ENCODE measurements around the gene TMEM250. TPM values are rescaled to one million over a fixed set of nuclear protein-coding genes. Genes with fewer than 3 reads are reported as not detected.

The TMEM250 gene
- total RNA-seq, 4 donors from 2014 or later, result 23.5 to 35.3 (median 25.6) TPM

DNA sequence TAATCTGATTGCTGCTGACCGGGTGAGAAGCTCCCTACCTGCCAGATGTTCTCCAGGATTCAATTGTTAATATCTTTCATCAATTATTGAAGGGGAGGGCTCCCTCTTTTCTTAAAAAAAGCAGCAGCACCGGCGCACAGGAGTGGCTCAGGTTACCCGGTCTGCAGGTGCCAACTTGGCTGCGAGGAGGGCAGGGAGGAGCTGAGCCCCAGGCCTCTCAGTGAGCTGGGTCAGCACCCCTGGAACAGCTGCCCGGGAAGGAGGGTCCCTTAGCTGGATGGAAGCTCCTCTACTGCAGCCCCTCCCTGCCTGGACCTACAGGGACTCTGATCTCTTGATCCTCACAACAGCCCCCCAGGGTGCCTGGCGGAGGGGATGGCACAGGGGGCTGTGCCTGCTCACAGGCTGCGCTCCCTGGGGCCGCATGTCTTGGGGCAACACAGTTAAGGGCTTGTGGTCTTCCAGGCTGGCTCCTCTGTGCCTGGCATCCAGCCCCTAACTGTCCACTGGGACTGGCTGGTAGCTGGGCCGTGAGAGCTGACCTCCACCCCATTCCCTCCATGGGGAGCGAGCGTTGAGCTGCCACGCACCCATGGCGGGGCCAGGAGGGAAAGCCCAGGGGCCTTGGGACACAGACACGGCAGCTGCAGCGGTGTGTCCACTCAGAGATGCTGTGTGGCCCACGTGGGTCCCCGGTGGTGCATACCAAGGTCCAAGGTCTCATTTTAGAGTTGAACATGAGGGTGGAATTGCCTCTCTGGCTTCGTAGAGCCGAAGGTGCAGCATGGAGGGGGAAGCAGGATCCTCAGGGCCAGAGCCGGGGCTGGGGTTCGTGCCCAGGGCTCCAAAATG is 28.6 kb upstream of the TMEM250 start:
- H3K27ac ChIP-seq, result no peak overlapping the region
- intact Hi-C loops (cut with DNase I), result loop anchor here (10.0 kb wide), 1 partner anchor 138 kb away; no protein-coding TSS in a partner anchor
- no peak overlapping the region for H3K4me3 ChIP-seq (replicated peaks in 1 of 3)
- peaks cover 0 to 11% of the 10 kb centered on the region in 2 donors for H3K4me1 ChIP-seq
- no peaks in the 10 kb centered on the region for H3K9me3 ChIP-seq
- no peak for DNase-seq
- H3K36me3 ChIP-seq, result no peaks in the 10 kb centered on the region
- no peak for TF ChIP-seq POLR2A (IDR thresholded peaks at IDR 0.05)
- TF ChIP-seq, protein P1, sequence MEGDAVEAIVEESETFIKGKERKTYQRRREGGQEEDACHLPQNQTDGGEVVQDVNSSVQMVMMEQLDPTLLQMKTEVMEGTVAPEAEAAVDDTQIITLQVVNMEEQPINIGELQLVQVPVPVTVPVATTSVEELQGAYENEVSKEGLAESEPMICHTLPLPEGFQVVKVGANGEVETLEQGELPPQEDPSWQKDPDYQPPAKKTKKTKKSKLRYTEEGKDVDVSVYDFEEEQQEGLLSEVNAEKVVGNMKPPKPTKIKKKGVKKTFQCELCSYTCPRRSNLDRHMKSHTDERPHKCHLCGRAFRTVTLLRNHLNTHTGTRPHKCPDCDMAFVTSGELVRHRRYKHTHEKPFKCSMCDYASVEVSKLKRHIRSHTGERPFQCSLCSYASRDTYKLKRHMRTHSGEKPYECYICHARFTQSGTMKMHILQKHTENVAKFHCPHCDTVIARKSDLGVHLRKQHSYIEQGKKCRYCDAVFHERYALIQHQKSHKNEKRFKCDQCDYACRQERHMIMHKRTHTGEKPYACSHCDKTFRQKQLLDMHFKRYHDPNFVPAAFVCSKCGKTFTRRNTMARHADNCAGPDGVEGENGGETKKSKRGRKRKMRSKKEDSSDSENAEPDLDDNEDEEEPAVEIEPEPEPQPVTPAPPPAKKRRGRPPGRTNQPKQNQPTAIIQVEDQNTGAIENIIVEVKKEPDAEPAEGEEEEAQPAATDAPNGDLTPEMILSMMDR (IDR thresholded peaks at IDR 0.05), result no peak
- WGBS, 2 donors, result 82% methylated on average over 7 to 9 of the region's 22 CpGs
- H3K27me3 ChIP-seq, result no peaks in the 10 kb centered on the region

DNA sequence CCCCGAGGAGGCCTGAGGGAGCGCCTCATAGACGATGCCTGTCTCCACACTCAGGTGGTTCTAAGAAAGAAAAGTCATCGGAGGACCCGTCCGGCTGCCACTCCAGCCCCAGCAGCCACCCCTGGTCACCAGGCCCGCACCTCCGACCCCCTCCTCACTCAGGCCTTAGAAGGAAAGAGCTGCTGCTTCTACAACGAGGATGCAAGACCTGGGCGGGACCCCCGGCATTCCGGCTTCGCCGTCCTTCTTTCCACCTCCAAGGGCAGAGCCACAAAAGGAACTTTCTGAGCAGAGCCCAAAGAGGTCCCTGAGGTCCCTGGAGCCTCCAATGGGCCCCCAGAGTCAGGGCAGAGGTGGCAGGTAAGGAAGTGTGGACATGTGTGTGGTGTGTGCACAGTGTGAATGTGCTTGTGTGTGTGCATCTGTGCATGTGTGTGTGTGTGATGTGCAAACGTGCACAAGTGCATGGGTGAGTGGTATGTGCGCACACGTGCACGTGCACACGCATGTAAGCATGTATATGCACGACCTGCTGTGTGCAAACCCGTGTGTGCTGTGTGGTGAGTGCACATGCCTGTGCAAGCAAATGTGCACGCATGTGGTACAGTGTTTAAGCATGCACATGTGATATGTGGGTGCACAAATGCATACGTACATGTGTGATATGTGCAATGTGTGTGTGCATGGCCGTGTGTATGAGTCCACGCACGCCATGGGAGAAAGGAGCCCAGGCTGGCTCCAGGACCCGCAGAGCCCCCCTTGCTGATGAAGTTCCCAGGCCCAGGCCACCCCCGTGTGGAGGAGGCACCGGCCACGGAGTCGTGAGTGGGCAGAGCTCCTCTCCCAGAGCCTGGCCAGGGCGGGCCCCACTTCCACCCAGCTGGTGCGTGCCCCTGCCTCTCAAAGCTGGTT is 27.7 kb upstream of the TMEM250 start:
- Histone ChIP-seq H3K4me1 (peaks cover 0 to 12% of the 10 kb centered on the region in 2 donors), H3K27ac (no peak overlapping the region), H3K4me3 (replicated peaks in 1 of 3) (no peak overlapping the region), H3K27me3 (no peaks in the 10 kb centered on the region), H3K36me3 (no peaks in the 10 kb centered on the region), H3K9me3 (no peaks in the 10 kb centered on the region)
- no peak for DNase-seq
- WGBS, 2 donors, result 79 to 86% methylated on average over 23 to 32 of the region's 33 CpGs
- intact Hi-C loops (cut with DNase I), result loop anchor here (10.0 kb wide), 1 partner anchor 138 kb away; no protein-coding TSS in a partner anchor
- no peak for TF ChIP-seq POLR2A (IDR thresholded peaks at IDR 0.05)
- TF ChIP-seq, protein P1 (IDR thresholded peaks at IDR 0.05), result no peak

DNA sequence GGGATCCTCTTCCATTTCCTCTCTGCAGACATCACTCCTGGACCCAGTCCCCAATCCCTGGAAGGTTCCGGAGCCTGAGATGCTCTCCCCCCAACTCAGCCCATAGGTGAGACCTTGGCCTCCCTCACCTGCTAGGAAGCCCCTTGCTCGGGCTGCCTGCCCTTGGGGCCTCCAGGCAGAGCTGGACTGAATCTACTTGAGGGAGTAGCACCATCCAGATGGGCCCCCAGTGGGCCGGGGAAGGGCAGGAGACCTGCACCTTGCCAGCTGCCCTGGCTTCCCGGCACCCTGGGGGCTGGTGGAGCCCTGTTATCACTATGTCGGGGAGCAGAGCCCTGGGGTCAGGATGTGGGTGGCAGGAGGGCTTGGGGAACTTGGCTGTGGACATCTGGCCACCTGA is 26.9 kb upstream of the TMEM250 start:
- H3K9me3 ChIP-seq, result no peaks in the 10 kb centered on the region
- H3K4me3 ChIP-seq (replicated peaks in 1 of 3), result no peak overlapping the region
- H3K4me1 ChIP-seq, result peaks cover 0 to 14% of the 10 kb centered on the region in 2 donors
- WGBS, 2 donors, result 80 to 86% methylated on average over 5 of the region's 5 CpGs
- DNase-seq, result no peak
- intact Hi-C loops (cut with DNase I), result loop anchor here (10.0 kb wide), 1 partner anchor 139 kb away; no protein-coding TSS in a partner anchor
- no peak overlapping the region for H3K27ac ChIP-seq
- no peaks in the 10 kb centered on the region for H3K27me3 ChIP-seq
- TF ChIP-seq POLR2A (IDR thresholded peaks at IDR 0.05), result no peak
- TF ChIP-seq, protein P1 (IDR thresholded peaks at IDR 0.05), result no peak
- H3K36me3 ChIP-seq, result no peaks in the 10 kb centered on the region

- Histone ChIP-seq H3K27ac (no peak overlapping the region), H3K4me3 (replicated peaks in 1 of 3) (no peak overlapping the region), H3K4me1 (peaks cover 0 to 14% of the 10 kb centered on the region in 2 donors), H3K27me3 (no peaks in the 10 kb centered on the region), H3K9me3 (no peaks in the 10 kb centered on the region), H3K36me3 (no peaks in the 10 kb centered on the region)
- intact Hi-C loops (cut with DNase I), result loop anchor here (10.0 kb wide), 1 partner anchor 140 kb away; no protein-coding TSS in a partner anchor
- 83 to 85% methylated on average over 5 to 10 of the region's 11 CpGs for WGBS, 2 donors
- TF ChIP-seq POLR2A (IDR thresholded peaks at IDR 0.05), result no peak
- TF ChIP-seq, protein P1 (IDR thresholded peaks at IDR 0.05), result no peak
- no peak for DNase-seq
Observed at GRCh38 chr9:136144450-136144849, 25.8 kb upstream of the TMEM250 start.
